PC-3 (cell line): ENCODE data around the gene ADO. TPM values are rescaled to one million over a fixed set of nuclear protein-coding genes. Genes with fewer than 3 reads are reported as not detected.

Experiments
- ATAC-seq: fragments of 200-7000 bp; cut with Tn5 transposase; 2 replicates; pipeline ENCODE4 v1.9.1; 2020; ENCODE audit warnings: mild to moderate bottlenecking, moderate library complexity
- BruUV-seq: library from RNA; stranded (reverse); fragments of 400-500 nt; replicated peaks from 2 replicates; lab custom pipeline; 2021; lab: Mats Ljungman, UMichigan
- CTCF ChIA-PET: fragments of 300-600 bp; sonication (Branson Sonifier 250); formaldehyde crosslinking; loops from one replicate; lab custom pipeline; 2022; ENCODE audit warnings: antibody characterized with exemption; lab: Charles Lee
- POLR2A ChIA-PET: fragments of 300-600 bp; sonication (Branson Sonifier 250); formaldehyde crosslinking; loops from one replicate; lab custom pipeline; 2022; ENCODE audit warnings: antibody characterized with exemption; ENCODE audit not compliant: unreplicated experiment; lab: Charles Lee
- DNase-seq: peaks from one replicate; pipeline ENCODE4 v3.0.0-alpha.2; 2015
- H2AFZ ChIP-seq: fragments of 300-600 bp; sonication (generic); 2 replicates; pipeline ENCODE4 v1.6.0; 2016; ENCODE audit warnings: antibody characterized with exemption, low read length
- H3F3A ChIP-seq: fragments of 300-600 bp; sonication (generic); one replicate; pipeline ENCODE4 v1.6.0; 2017; ENCODE audit warnings: antibody characterized with exemption, low read length, control low read depth, mild to moderate bottlenecking; ENCODE audit not compliant: unreplicated experiment
- H3K27ac ChIP-seq: fragments of 300-600 bp; sonication (generic); 2 replicates; pipeline ENCODE4 v1.5.1; 2016; ENCODE audit warnings: mild to moderate bottlenecking, low read length
- H3K27me3 ChIP-seq: fragments of 300-600 bp; sonication (generic); 2 replicates; pipeline ENCODE4 v1.6.1; 2016; ENCODE audit warnings: low read length, mixed read lengths
- H3K36me3 ChIP-seq: fragments of 300-600 bp; sonication (generic); 2 replicates; pipeline ENCODE4 v1.6.1; 2016; ENCODE audit warnings: low read depth, mixed run types, low read length, mixed read lengths
- H3K4me1 ChIP-seq: fragments of 300-600 bp; sonication (generic); 2 replicates; pipeline ENCODE4 v1.5.1; 2016; ENCODE audit warnings: low read length; ENCODE audit not compliant: insufficient read depth
- H3K4me2 ChIP-seq: fragments of 300-600 bp; sonication (generic); 2 replicates; pipeline ENCODE4 v1.6.0; 2016; ENCODE audit warnings: low read length
- H3K4me3 ChIP-seq: fragments of 300-600 bp; sonication (generic); 2 replicates; pipeline ENCODE4 v1.5.1; 2016; ENCODE audit warnings: mild to moderate bottlenecking, low read length, mixed read lengths
- H3K79me2 ChIP-seq: fragments of 300-600 bp; sonication (generic); 2 replicates; pipeline ENCODE4 v1.6.1; 2017; ENCODE audit warnings: low read length, mixed read lengths
- H3K9ac ChIP-seq: fragments of 300-600 bp; sonication (generic); 2 replicates; pipeline ENCODE4 v1.6.0; 2016; ENCODE audit warnings: mild to moderate bottlenecking, low read length
- H3K9me2 ChIP-seq: fragments of 300-600 bp; sonication (generic); replicated peaks from 2 replicates; pipeline ENCODE4 v1.6.1; 2016; ENCODE audit warnings: mixed run types, low read length, mixed read lengths
- H3K9me3 ChIP-seq: fragments of 300-600 bp; sonication (generic); 2 replicates; pipeline ENCODE4 v1.6.1; 2016; ENCODE audit warnings: low read length, mixed read lengths
- H4K20me1 ChIP-seq: fragments of 300-600 bp; sonication (generic); 2 replicates; pipeline ENCODE4 v1.6.1; 2016; ENCODE audit warnings: low read length, mixed read lengths
- EZH2 ChIP-seq: fragments of 300-600 bp; sonication (generic); IDR thresholded peaks from one replicate; pipeline ENCODE4 v1.6.1; 2017; ENCODE audit warnings: antibody characterized with exemption, mild to moderate bottlenecking, low read length; ENCODE audit not compliant: unreplicated experiment
- EZH2phosphoT487 ChIP-seq: fragments of 300-600 bp; sonication (generic); IDR thresholded peaks from 2 replicates; pipeline ENCODE4 v1.6.1; 2018; ENCODE audit warnings: mild to moderate bottlenecking, antibody characterized with exemption, low read length, borderline replicate concordance
- intact Hi-C: fragments of 100-400 bp; cut with micrococcal nuclease; formaldehyde crosslinking; loops from 2 replicates; pipeline ENCODE4 v1.9.0; 2023
- total RNA-seq: library from RNA; depleted of rRNA; stranded (reverse); fragments of >200 nt; gene quantifications from 2 replicates; pipeline ENCODE4 v1.2.3, GENCODE V29; 2014
- TF ChIP-seq, protein P1 (sequence below): fragments of 300-600 bp; sonication (generic); conservative IDR thresholded peaks from 2 replicates; pipeline ENCODE4 v1.5.1; 2017; ENCODE audit warnings: antibody characterized with exemption, low read depth, mild to moderate bottlenecking, low read length

ADO gene
- total RNA-seq, 1 experiment from 2014 or later = 107 TPM

DNA sequence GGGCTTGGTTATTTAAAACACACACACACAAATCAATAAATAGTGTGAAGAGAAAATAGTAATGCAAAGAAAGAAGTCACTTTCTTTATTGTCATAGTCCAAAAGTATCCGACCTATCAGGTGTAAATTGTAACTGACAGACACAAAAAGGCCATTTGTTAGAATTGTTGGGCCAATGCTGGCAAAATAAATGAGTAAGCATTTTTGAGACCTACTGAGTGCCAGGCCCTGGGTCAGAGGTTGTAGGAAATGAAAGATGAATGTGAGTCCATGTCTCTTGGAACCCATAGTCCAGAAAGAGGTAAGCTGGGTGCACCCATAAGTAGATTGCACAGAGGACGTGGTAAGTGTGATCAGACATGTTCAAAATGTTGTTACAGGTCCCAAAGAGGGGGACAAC is 25.1 kb downstream of the ADO start:
- H3F3A ChIP-seq = no peaks in the 10 kb centered on the region
- no peaks in the 10 kb centered on the region for H4K20me1 ChIP-seq
- POLR2A ChIA-PET = interaction anchor here (0.6 to 0.7 kb wide), 3 partner anchors 98 to 1072 kb away, joined by 3 to 6 read pairs (median 3); no protein-coding TSS in a partner anchor
- H3K9me2 ChIP-seq = no peaks in the 10 kb centered on the region
- H3K9ac ChIP-seq = no peak overlapping the region
- no peak overlapping the region for H2AFZ ChIP-seq
- H3K4me3 ChIP-seq = no peak overlapping the region
- ATAC-seq (no peak), DNase-seq (no peak)
- CTCF ChIA-PET = interaction anchor here (0.5 to 0.6 kb wide), 2 partner anchors 236 to 328 kb away, joined by 3 to 4 read pairs; no protein-coding TSS in a partner anchor
- no peaks in the 10 kb centered on the region for H3K79me2 ChIP-seq
- intact Hi-C loops = no loop called here
- no peaks in the 10 kb centered on the region for H3K27me3 ChIP-seq
- H3K36me3 ChIP-seq = no peaks in the 10 kb centered on the region
- H3K4me1 ChIP-seq = peaks cover 11% of the 10 kb centered on the region
- H3K4me2 ChIP-seq = no peak overlapping the region
- no TSS peak for BruUV-seq
- no peaks in the 10 kb centered on the region for H3K9me3 ChIP-seq
- no peak overlapping the region for H3K27ac ChIP-seq
- no peak for TF ChIP-seq EZH2
- no peak for TF ChIP-seq EZH2phosphoT487
- TF ChIP-seq, protein P1, sequence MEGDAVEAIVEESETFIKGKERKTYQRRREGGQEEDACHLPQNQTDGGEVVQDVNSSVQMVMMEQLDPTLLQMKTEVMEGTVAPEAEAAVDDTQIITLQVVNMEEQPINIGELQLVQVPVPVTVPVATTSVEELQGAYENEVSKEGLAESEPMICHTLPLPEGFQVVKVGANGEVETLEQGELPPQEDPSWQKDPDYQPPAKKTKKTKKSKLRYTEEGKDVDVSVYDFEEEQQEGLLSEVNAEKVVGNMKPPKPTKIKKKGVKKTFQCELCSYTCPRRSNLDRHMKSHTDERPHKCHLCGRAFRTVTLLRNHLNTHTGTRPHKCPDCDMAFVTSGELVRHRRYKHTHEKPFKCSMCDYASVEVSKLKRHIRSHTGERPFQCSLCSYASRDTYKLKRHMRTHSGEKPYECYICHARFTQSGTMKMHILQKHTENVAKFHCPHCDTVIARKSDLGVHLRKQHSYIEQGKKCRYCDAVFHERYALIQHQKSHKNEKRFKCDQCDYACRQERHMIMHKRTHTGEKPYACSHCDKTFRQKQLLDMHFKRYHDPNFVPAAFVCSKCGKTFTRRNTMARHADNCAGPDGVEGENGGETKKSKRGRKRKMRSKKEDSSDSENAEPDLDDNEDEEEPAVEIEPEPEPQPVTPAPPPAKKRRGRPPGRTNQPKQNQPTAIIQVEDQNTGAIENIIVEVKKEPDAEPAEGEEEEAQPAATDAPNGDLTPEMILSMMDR = no peak

DNA sequence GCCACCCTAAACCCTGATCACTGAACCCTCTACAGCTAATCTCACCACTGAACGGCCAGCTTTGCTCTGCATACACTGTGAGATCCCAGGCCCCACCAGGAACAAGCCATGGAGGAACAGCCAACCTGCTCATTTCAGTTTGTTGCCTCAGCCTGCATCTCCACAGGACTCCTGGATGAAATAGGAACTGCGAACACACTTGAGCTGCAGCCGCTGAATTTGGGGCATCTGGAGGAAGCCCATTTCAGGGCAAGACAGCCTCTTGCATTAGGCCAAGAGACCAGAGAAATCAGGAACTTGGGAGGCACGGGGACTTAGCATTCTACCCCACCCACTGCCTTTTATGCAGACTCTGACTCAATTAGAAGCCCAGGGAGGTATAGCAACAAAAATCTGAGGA is 26.2 kb downstream of the ADO start:
- Histone ChIP-seq H2AFZ (peak overlapping the region; percentile 29), H3K9me3 (no peaks in the 10 kb centered on the region), H4K20me1 (no peaks in the 10 kb centered on the region), H3K4me1 (peaks cover 11% of the 10 kb centered on the region), H3K4me2 (no peak overlapping the region), H3K9me2 (no peaks in the 10 kb centered on the region), H3K27me3 (no peaks in the 10 kb centered on the region), H3K9ac (no peak overlapping the region), H3F3A (no peaks in the 10 kb centered on the region), H3K79me2 (no peaks in the 10 kb centered on the region), H3K36me3 (no peaks in the 10 kb centered on the region), H3K27ac (no peak overlapping the region), H3K4me3 (no peak overlapping the region)
- no peak for TF ChIP-seq EZH2phosphoT487
- no peak for TF ChIP-seq EZH2
- TF ChIP-seq, protein P1 = no peak
- BruUV-seq = no TSS peak
- ATAC-seq (peak; percentile 19), DNase-seq (no peak)
- CTCF ChIA-PET = no interaction called here
- POLR2A ChIA-PET = no interaction called here
- intact Hi-C loops = no loop called here

DNA sequence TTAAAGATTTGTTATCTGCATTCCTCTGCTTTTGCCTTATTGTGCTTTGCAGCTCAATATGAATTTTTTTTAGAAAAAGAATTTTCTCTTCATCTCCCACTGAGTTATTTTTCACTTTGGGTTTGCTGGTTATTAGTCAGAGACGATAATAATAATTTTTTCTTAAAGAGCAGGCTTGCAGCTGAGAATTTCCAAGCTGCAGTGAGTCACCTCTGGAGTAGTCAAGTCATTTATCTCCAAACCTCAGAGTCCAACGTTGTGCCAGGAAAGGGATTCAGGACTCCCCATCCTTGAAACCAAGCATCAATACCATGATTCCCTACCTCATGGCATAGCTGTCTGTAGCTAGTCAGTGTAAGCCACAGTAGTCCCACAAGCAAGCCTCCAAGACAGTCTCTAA is 26.8 kb downstream of the ADO start:
- DNase-seq (peak; percentile 86), ATAC-seq (peak; percentile 76)
- ChIA-PET CTCF (interaction anchor here (0.5 kb wide), 1 partner anchor 174 kb away, joined by 6 read pairs; no protein-coding TSS in a partner anchor), POLR2A (interaction anchor here (0.6 kb wide), 1 partner anchor 197 kb away, joined by 3 read pairs; no protein-coding TSS in a partner anchor)
- BruUV-seq = no TSS peak
- Histone ChIP-seq H3K36me3 (no peaks in the 10 kb centered on the region), H4K20me1 (no peaks in the 10 kb centered on the region), H3K4me3 (no peak overlapping the region), H3K9ac (no peak overlapping the region), H3K9me3 (no peaks in the 10 kb centered on the region), H2AFZ (no peak overlapping the region; the same call in 1 of the 2 replicates), H3K27me3 (no peaks in the 10 kb centered on the region), H3F3A (no peaks in the 10 kb centered on the region), H3K4me2 (no peak overlapping the region), H3K79me2 (no peaks in the 10 kb centered on the region), H3K27ac (no peak overlapping the region), H3K9me2 (no peaks in the 10 kb centered on the region), H3K4me1 (peaks cover 11% of the 10 kb centered on the region)
- TF ChIP-seq EZH2 = no peak
- TF ChIP-seq, protein P1 = no peak
- TF ChIP-seq EZH2phosphoT487 = no peak
- intact Hi-C loops = no loop called here
